PC-9 (cell line): Measurements from ENCODE around the gene LMX1A. TPM values are rescaled to one million over a fixed set of nuclear protein-coding genes. Genes with fewer than 3 reads are reported as not detected.

Experiments used
- BruUV-seq: library from RNA; stranded (reverse); fragments of 400-500 nt; replicated peaks from 2 replicates; lab custom pipeline; 2021; lab: Mats Ljungman, UMichigan
- CTCF ChIA-PET: fragments of 300-600 bp; sonication (Branson Sonifier 250); formaldehyde crosslinking; loops from one replicate; lab custom pipeline; 2022; ENCODE audit warnings: antibody characterized with exemption; lab: Charles Lee
- POLR2A ChIA-PET: fragments of 300-600 bp; sonication (Branson Sonifier 250); formaldehyde crosslinking; loops from one replicate; lab custom pipeline; 2022; ENCODE audit warnings: antibody characterized with exemption; ENCODE audit not compliant: unreplicated experiment; lab: Charles Lee
- DNase-seq, 2 experiments: peaks; one replicate each; pipeline versions ENCODE4 v3.0.0 to v3.0.0-alpha.2; 2015 to 2022; ENCODE audit warnings: mixed read lengths in 1 of 2
- H2AFZ ChIP-seq: fragments of 200-600 bp; sonication (generic); 2 replicates; pipeline ENCODE4 v1.8.1; 2017; ENCODE audit warnings: antibody characterized with exemption
- H3F3A ChIP-seq: fragments of 200-600 bp; sonication (generic); 2 replicates; pipeline ENCODE4 v1.8.1; 2017; ENCODE audit warnings: antibody characterized with exemption, mild to moderate bottlenecking, low read depth; ENCODE audit not compliant: insufficient read depth
- H3K27ac ChIP-seq: fragments of 200-600 bp; sonication (generic); 2 replicates; pipeline ENCODE4 v1.6.1; 2016; ENCODE audit warnings: mixed run types
- H3K27me3 ChIP-seq: fragments of 200-600 bp; sonication (generic); 2 replicates; pipeline ENCODE4 v1.6.1; 2016; ENCODE audit warnings: low read depth, mixed run types; ENCODE audit not compliant: insufficient read depth
- H3K36me3 ChIP-seq: fragments of 200-600 bp; sonication (generic); 2 replicates; pipeline ENCODE4 v1.6.1; 2016; ENCODE audit warnings: low read depth, mixed run types
- H3K4me1 ChIP-seq: fragments of 200-600 bp; sonication (generic); replicated peaks from 2 replicates; pipeline ENCODE4 v1.6.1; 2016; ENCODE audit warnings: mixed run types; ENCODE audit not compliant: insufficient read depth
- H3K4me2 ChIP-seq: fragments of 200-600 bp; sonication (generic); 2 replicates; pipeline ENCODE4 v1.6.1; 2017; ENCODE audit warnings: mixed run types
- H3K4me3 ChIP-seq: fragments of 200-600 bp; sonication (generic); 2 replicates; pipeline ENCODE4 v1.6.1; 2016; ENCODE audit warnings: mixed run types
- H3K79me2 ChIP-seq: fragments of 200-600 bp; sonication (generic); 2 replicates; pipeline ENCODE4 v1.6.1; 2017; ENCODE audit warnings: low read depth, mixed run types
- H3K9me2 ChIP-seq: fragments of 200-600 bp; sonication (generic); 2 replicates; pipeline ENCODE4 v1.8.1; 2017; ENCODE audit warnings: mild to moderate bottlenecking; ENCODE audit not compliant: insufficient read depth
- H3K9me3 ChIP-seq: fragments of 200-600 bp; sonication (generic); 2 replicates; pipeline ENCODE4 v1.8.1; 2016; ENCODE audit warnings: low read depth; ENCODE audit not compliant: insufficient read depth
- H4K20me1 ChIP-seq: fragments of 200-600 bp; sonication (generic); 2 replicates; pipeline ENCODE4 v1.8.1; 2017; ENCODE audit not compliant: insufficient read depth
- EZH2 ChIP-seq: fragments of 200-600 bp; sonication (generic); IDR thresholded peaks from 2 replicates; pipeline ENCODE4 v1.8.0; 2017; ENCODE audit warnings: antibody characterized with exemption, low read depth
- intact Hi-C: fragments of 100-400 bp; cut with micrococcal nuclease; formaldehyde crosslinking; loops from one replicate; pipeline ENCODE4 v1.10.0; 2022; ENCODE audit not compliant: unreplicated experiment
- total RNA-seq: library from RNA; stranded (reverse); gene quantifications from 2 replicates; pipeline ENCODE4 v1.2.3, GENCODE V29; 2021
- TF ChIP-seq, protein P1 (sequence below): fragments of 200-600 bp; sonication (generic); conservative IDR thresholded peaks from 2 replicates; pipeline ENCODE4 v1.6.1; 2017; ENCODE audit warnings: mixed run types, antibody characterized with exemption, mild to moderate bottlenecking, moderate library complexity

Gene LMX1A
- total RNA-seq, 1 experiment from 2014 or later, result not detected

DNA sequence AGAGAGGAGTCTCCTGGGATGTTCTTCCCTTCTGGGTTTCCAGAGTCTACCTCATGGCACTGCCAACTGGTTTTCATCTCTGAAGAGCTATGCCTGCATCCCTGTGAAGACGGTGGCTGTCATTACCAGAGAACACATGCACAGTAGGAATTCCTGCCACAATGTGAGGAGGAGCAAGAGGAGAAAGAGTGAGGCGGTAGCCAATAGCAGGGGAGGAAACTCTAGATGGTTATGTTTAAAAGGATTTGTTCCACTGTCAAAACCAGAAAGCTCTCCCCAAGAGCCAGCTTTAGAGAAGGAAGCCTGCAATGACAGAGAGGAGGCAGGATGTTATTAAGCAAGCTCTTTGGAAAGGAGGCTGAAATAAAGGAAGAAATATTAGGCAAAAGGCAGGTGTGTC is 12.3 kb downstream of the LMX1A start:
- BruUV-seq, result no TSS peak
- Histone ChIP-seq H3K4me3 (no peak overlapping the region), H3K27ac (no peak overlapping the region), H2AFZ (no peak overlapping the region), H3K4me1 (no peaks in the 10 kb centered on the region), H3F3A (no peaks in the 10 kb centered on the region), H3K27me3 (peaks cover 20% of the 10 kb centered on the region; the same call in 1 of the 2 replicates), H3K4me2 (no peak overlapping the region), H3K9me3 (no peaks in the 10 kb centered on the region), H4K20me1 (no peaks in the 10 kb centered on the region), H3K36me3 (no peaks in the 10 kb centered on the region), H3K9me2 (no peaks in the 10 kb centered on the region), H3K79me2 (no peaks in the 10 kb centered on the region)
- POLR2A ChIA-PET, result no interaction called here
- TF ChIP-seq, protein P1, sequence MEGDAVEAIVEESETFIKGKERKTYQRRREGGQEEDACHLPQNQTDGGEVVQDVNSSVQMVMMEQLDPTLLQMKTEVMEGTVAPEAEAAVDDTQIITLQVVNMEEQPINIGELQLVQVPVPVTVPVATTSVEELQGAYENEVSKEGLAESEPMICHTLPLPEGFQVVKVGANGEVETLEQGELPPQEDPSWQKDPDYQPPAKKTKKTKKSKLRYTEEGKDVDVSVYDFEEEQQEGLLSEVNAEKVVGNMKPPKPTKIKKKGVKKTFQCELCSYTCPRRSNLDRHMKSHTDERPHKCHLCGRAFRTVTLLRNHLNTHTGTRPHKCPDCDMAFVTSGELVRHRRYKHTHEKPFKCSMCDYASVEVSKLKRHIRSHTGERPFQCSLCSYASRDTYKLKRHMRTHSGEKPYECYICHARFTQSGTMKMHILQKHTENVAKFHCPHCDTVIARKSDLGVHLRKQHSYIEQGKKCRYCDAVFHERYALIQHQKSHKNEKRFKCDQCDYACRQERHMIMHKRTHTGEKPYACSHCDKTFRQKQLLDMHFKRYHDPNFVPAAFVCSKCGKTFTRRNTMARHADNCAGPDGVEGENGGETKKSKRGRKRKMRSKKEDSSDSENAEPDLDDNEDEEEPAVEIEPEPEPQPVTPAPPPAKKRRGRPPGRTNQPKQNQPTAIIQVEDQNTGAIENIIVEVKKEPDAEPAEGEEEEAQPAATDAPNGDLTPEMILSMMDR, result no peak
- TF ChIP-seq EZH2, result no peak
- no peak for DNase-seq
- CTCF ChIA-PET, result no interaction called here
- intact Hi-C loops, result no loop called here

DNA sequence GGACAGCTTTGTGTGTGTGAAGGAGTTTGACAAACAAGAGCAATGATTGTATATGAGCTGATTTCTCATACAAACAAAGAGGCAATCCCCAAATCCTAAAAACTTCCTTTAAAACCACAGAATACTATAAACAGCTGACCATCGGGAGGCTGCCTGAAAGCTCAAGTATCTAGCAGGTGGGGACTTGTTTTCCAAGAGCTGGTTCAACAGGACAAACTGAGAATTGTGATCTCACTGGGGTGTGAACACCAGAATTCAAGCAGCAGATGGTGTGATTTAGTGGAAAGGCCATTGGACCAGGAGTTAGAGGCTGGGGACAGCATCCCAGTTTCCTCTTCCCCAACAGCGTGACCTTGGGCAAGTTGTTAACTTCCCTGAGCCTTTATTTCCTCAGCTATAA is 13.9 kb downstream of the LMX1A start:
- Histone ChIP-seq H3F3A (no peaks in the 10 kb centered on the region), H3K9me3 (no peaks in the 10 kb centered on the region), H3K27ac (no peak overlapping the region), H3K9me2 (no peaks in the 10 kb centered on the region), H3K27me3 (peaks cover 12% of the 10 kb centered on the region; the same call in 1 of the 2 replicates), H3K4me3 (no peak overlapping the region), H4K20me1 (no peaks in the 10 kb centered on the region), H3K4me2 (no peak overlapping the region), H3K36me3 (no peaks in the 10 kb centered on the region), H3K4me1 (no peaks in the 10 kb centered on the region), H2AFZ (no peak overlapping the region), H3K79me2 (no peaks in the 10 kb centered on the region)
- DNase-seq, result no peak
- TF ChIP-seq, protein P1, result no peak
- no peak for TF ChIP-seq EZH2
- no TSS peak for BruUV-seq
- POLR2A ChIA-PET, result no interaction called here
- CTCF ChIA-PET, result no interaction called here
- intact Hi-C loops, result no loop called here

DNA sequence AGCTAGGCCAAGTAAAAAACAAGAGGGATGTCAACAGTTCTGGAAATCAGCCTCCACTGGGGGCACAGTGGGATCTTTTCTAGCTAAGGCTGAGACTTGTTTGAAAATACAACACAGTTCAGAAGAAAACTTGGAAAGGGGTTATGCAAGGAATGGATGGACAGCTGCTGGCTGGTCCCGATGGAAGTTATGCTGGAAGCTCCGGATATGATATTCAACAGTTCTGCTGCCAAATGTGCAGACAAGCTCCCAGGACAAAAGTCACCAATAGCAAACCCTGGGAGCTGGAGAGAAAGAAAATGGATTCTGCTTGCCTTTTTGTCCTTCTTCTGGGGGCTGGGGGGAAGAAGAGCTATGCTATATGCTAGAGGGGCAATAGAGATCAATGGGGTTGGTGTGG is 14.3 kb downstream of the LMX1A start:
- no peaks in the 10 kb centered on the region for H3K36me3 ChIP-seq
- ChIA-PET CTCF (no interaction called here), POLR2A (no interaction called here)
- no peak for DNase-seq
- no peaks in the 10 kb centered on the region for H3K79me2 ChIP-seq
- no peak overlapping the region for H2AFZ ChIP-seq
- H3K4me2 ChIP-seq, result no peak overlapping the region
- no peak for TF ChIP-seq EZH2
- TF ChIP-seq, protein P1, result no peak
- no peaks in the 10 kb centered on the region for H4K20me1 ChIP-seq
- no peak overlapping the region for H3K4me3 ChIP-seq
- intact Hi-C loops, result no loop called here
- H3F3A ChIP-seq, result no peaks in the 10 kb centered on the region
- no peak overlapping the region for H3K27ac ChIP-seq
- no TSS peak for BruUV-seq
- peaks cover 11% of the 10 kb centered on the region; the same call in 1 of the 2 replicates for H3K27me3 ChIP-seq
- no peaks in the 10 kb centered on the region for H3K9me2 ChIP-seq
- no peaks in the 10 kb centered on the region for H3K4me1 ChIP-seq
- H3K9me3 ChIP-seq, result no peaks in the 10 kb centered on the region; the same call in 1 of the 2 replicates
